ENCODE measurements around the gene CLCN5.

CLCN5 gene

DNA sequence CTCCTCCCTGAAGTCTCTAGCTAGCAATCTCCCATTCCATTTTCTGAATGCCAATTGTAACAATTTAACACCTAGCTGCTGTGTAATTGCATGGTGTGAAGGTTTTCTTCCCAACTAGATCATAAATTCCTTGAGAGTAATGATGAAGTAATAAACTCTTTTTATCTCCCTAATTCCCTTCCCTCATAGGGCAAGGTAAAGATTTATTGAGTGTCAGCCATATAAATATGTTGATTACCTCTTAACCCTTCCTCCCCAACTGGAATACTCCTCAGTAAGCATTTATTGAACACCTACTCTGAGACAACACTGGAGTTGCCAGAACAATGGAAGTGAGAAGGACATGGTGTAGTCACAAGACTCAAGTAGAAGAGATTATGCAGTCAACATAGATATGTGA lies 112.7 kb downstream of the CLCN5 start:
- ChIA-PET POLR2A (no interaction called here), CTCF (no interaction called here)
- no peak for TF ChIP-seq CTCF (IDR thresholded peaks at IDR 0.05; ENCODE audit: control extremely low read depth, extremely low read depth, low read depth, missing control alignments)
- DNase-seq (ENCODE audit: extremely low spot score), result no peak

DNA sequence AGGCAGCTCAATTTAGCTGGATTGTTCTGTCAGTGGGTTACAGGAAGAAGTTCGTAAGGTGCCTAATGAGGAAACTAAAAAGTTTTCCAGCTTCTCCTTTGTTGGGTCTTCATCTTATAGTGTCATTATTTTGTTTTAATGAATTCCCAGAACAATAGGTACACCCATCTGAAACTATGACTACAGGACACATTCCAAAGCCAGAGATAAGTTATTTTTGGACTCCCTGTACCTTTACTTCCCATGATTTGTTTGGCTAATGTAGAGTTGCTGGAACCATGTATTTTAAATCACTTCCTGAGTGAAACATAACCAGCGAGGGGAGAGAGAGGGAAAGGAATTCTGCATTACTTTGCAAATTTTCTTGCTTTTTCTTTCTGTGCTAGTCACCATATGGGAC lies 114.0 kb downstream of the CLCN5 start:
- no peak for DNase-seq (ENCODE audit: extremely low spot score)
- TF ChIP-seq CTCF (IDR thresholded peaks at IDR 0.05; ENCODE audit: control extremely low read depth, extremely low read depth, low read depth, missing control alignments), result no peak
- POLR2A ChIA-PET, result no interaction called here
- CTCF ChIA-PET, result no interaction called here

GRCh38 chrX:50045823-50046222 lies 123.4 kb downstream of the CLCN5 start:
- CTCF ChIA-PET, result no interaction called here
- no peak for DNase-seq (ENCODE audit: extremely low spot score)

GRCh38 chrX:50049228-50049627 lies 126.8 kb downstream of the CLCN5 start:
- CTCF ChIA-PET, result no interaction called here
- POLR2A ChIA-PET, result no interaction called here

More at GRCh38 chrX:50045823-50046222, 123.4 kb downstream of the CLCN5 start:
- no peak for TF ChIP-seq CTCF (IDR thresholded peaks at IDR 0.05; ENCODE audit: control extremely low read depth, extremely low read depth, low read depth, missing control alignments)
- POLR2A ChIA-PET, result no interaction called here

GRCh38 chrX:50054147-50054546 lies 131.8 kb downstream of the CLCN5 start:
- no peak for TF ChIP-seq CTCF (IDR thresholded peaks at IDR 0.05; ENCODE audit: control extremely low read depth, extremely low read depth, low read depth, missing control alignments)
- no peak for DNase-seq (ENCODE audit: extremely low spot score)
- CTCF ChIA-PET, result no interaction called here
- POLR2A ChIA-PET, result no interaction called here

More at GRCh38 chrX:50049228-50049627, 126.8 kb downstream of the CLCN5 start:
- no peak for DNase-seq (ENCODE audit: extremely low spot score)
- TF ChIP-seq CTCF (IDR thresholded peaks at IDR 0.05; ENCODE audit: control extremely low read depth, extremely low read depth, low read depth, missing control alignments), result no peak

- POLR2A ChIA-PET, result no interaction called here
- CTCF ChIA-PET, result no interaction called here
- TF ChIP-seq CTCF (IDR thresholded peaks at IDR 0.05; ENCODE audit: control extremely low read depth, extremely low read depth, low read depth, missing control alignments), result no peak
- no peak for DNase-seq (ENCODE audit: extremely low spot score)
Measured at GRCh38 chrX:50066318-50066937, 144.0 kb downstream of the CLCN5 start.
